ENCODE results near the gene ZBTB21.

Gene ZBTB21

DNA sequence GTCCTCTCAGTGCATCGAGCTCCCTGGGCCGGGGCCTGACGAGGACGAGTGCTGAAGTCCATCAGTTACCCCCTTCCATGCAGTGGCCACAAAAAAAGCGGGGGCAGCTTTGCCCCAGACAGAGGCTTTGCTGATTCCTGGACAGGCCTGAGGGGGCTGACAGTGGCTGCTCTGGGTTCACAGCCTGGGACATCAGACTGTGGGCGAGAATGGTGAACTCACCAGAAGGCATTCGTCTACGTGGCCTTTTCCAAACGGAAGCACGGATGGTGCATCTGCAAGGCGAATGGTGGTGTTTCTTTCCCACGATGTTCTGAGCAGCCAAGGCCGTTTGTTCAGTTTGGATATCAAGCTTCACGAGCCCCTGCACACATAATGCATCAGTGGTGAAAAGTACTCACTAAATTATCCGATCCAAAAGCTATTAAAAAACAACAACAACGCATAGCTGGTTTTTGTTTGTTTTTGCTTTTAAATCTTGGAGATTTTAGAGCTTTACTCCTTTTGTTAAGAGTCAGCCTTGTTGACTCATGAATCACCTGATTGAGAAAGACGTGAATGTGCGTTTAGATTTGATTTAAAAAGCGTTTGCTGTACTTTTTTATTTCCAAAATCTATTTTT, 6.3 kb upstream of the ZBTB21 start:
- no peak for ATAC-seq
- TF ChIP-seq BACH2 (CRISPR knock-in tag; IDR thresholded peaks at IDR 0.05; ENCODE audit: borderline replicate concordance) (no peak), GLIS3 (CRISPR knock-in tag; IDR thresholded peaks at IDR 0.05) (no peak), TCF4 (CRISPR knock-in tag; IDR thresholded peaks at IDR 0.05; ENCODE audit: borderline replicate concordance) (no peak), ZNF70 (CRISPR knock-in tag; IDR thresholded peaks at IDR 0.05) (no peak), ESRRG (CRISPR knock-in tag; IDR thresholded peaks at IDR 0.05) (no peak), TOX (CRISPR knock-in tag; IDR thresholded peaks at IDR 0.05; ENCODE audit: borderline replicate concordance) (no peak), OSR1 (CRISPR knock-in tag; IDR thresholded peaks at IDR 0.05) (no peak), ISL1 (CRISPR knock-in tag; IDR thresholded peaks at IDR 0.05) (no peak), SNAI2 (CRISPR knock-in tag; IDR thresholded peaks at IDR 0.05) (no peak), RARB (CRISPR knock-in tag; IDR thresholded peaks at IDR 0.05) (no peak), PPARA (CRISPR knock-in tag; IDR thresholded peaks at IDR 0.05; ENCODE audit: borderline replicate concordance) (no peak), ZNF565 (CRISPR knock-in tag; conservative IDR thresholded peaks at IDR 0.05; ENCODE audit: low read depth) (no peak), ZNF8 (CRISPR knock-in tag; IDR thresholded peaks at IDR 0.05) (no peak)
- TF ChIP-seq, protein P1, sequence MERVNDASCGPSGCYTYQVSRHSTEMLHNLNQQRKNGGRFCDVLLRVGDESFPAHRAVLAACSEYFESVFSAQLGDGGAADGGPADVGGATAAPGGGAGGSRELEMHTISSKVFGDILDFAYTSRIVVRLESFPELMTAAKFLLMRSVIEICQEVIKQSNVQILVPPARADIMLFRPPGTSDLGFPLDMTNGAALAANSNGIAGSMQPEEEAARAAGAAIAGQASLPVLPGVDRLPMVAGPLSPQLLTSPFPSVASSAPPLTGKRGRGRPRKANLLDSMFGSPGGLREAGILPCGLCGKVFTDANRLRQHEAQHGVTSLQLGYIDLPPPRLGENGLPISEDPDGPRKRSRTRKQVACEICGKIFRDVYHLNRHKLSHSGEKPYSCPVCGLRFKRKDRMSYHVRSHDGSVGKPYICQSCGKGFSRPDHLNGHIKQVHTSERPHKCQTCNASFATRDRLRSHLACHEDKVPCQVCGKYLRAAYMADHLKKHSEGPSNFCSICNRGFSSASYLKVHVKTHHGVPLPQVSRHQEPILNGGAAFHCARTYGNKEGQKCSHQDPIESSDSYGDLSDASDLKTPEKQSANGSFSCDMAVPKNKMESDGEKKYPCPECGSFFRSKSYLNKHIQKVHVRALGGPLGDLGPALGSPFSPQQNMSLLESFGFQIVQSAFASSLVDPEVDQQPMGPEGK (CRISPR knock-in tag; IDR thresholded peaks at IDR 0.05; ENCODE audit: borderline replicate concordance) = no peak
- TF ChIP-seq, protein P2, sequence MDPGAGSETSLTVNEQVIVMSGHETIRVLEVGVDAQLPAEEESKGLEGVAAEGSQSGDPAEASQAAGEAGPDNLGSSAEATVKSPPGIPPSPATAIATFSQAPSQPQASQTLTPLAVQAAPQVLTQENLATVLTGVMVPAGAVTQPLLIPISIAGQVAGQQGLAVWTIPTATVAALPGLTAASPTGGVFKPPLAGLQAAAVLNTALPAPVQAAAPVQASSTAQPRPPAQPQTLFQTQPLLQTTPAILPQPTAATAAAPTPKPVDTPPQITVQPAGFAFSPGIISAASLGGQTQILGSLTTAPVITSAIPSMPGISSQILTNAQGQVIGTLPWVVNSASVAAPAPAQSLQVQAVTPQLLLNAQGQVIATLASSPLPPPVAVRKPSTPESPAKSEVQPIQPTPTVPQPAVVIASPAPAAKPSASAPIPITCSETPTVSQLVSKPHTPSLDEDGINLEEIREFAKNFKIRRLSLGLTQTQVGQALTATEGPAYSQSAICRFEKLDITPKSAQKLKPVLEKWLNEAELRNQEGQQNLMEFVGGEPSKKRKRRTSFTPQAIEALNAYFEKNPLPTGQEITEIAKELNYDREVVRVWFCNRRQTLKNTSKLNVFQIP (CRISPR knock-in tag; IDR thresholded peaks at IDR 0.05; ENCODE audit: borderline replicate concordance, low read depth) = no peak
- TF ChIP-seq, protein P3, sequence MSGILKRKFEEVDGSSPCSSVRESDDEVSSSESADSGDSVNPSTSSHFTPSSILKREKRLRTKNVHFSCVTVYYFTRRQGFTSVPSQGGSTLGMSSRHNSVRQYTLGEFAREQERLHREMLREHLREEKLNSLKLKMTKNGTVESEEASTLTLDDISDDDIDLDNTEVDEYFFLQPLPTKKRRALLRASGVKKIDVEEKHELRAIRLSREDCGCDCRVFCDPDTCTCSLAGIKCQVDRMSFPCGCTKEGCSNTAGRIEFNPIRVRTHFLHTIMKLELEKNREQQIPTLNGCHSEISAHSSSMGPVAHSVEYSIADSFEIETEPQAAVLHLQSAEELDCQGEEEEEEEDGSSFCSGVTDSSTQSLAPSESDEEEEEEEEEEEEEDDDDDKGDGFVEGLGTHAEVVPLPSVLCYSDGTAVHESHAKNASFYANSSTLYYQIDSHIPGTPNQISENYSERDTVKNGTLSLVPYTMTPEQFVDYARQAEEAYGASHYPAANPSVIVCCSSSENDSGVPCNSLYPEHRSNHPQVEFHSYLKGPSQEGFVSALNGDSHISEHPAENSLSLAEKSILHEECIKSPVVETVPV (CRISPR knock-in tag; IDR thresholded peaks at IDR 0.05) = no peak
- TF ChIP-seq, protein P4, sequence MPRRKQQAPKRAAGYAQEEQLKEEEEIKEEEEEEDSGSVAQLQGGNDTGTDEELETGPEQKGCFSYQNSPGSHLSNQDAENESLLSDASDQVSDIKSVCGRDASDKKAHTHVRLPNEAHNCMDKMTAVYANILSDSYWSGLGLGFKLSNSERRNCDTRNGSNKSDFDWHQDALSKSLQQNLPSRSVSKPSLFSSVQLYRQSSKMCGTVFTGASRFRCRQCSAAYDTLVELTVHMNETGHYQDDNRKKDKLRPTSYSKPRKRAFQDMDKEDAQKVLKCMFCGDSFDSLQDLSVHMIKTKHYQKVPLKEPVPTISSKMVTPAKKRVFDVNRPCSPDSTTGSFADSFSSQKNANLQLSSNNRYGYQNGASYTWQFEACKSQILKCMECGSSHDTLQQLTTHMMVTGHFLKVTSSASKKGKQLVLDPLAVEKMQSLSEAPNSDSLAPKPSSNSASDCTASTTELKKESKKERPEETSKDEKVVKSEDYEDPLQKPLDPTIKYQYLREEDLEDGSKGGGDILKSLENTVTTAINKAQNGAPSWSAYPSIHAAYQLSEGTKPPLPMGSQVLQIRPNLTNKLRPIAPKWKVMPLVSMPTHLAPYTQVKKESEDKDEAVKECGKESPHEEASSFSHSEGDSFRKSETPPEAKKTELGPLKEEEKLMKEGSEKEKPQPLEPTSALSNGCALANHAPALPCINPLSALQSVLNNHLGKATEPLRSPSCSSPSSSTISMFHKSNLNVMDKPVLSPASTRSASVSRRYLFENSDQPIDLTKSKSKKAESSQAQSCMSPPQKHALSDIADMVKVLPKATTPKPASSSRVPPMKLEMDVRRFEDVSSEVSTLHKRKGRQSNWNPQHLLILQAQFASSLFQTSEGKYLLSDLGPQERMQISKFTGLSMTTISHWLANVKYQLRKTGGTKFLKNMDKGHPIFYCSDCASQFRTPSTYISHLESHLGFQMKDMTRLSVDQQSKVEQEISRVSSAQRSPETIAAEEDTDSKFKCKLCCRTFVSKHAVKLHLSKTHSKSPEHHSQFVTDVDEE (CRISPR knock-in tag; IDR thresholded peaks at IDR 0.05) = no peak

DNA sequence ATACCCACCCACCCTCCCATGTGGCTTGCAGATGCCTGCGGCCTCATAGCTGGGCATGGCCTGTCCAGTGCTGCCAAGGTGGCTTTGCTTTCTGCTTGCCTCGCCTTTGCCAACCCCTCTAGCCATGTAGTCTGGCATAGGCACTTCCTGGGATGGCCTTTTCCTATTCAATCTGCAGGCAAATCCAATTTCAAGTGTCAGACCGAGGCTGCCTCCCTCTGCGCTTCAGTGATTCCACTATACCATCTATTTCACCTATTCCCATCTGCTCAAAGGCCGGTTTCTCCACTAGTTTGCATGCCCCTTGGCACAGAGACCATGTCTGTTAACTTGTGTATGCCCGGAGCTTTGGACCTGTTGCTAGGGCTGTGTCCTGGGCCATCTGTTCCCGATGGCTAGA, 3.8 kb upstream of the ZBTB21 start:
- ATAC-seq = no peak
- TF ChIP-seq, protein P2 (CRISPR knock-in tag; IDR thresholded peaks at IDR 0.05; ENCODE audit: borderline replicate concordance, low read depth) = no peak
- TF ChIP-seq ZFP30 (CRISPR knock-in tag; IDR thresholded peaks at IDR 0.05) (no peak), ESRRG (CRISPR knock-in tag; IDR thresholded peaks at IDR 0.05) (no peak), RARB (CRISPR knock-in tag; IDR thresholded peaks at IDR 0.05) (no peak), SNAI2 (CRISPR knock-in tag; IDR thresholded peaks at IDR 0.05) (no peak), TCF4 (CRISPR knock-in tag; IDR thresholded peaks at IDR 0.05; ENCODE audit: borderline replicate concordance) (no peak), BACH2 (CRISPR knock-in tag; IDR thresholded peaks at IDR 0.05; ENCODE audit: borderline replicate concordance) (no peak), ZC3H10 (CRISPR knock-in tag; IDR thresholded peaks at IDR 0.05) (no peak), GLIS3 (CRISPR knock-in tag; IDR thresholded peaks at IDR 0.05) (no peak), ZNF70 (CRISPR knock-in tag; IDR thresholded peaks at IDR 0.05) (no peak), ARNTL (CRISPR knock-in tag; IDR thresholded peaks at IDR 0.05; ENCODE audit: borderline replicate concordance, low read depth) (no peak), ISL1 (CRISPR knock-in tag; IDR thresholded peaks at IDR 0.05) (no peak), PPARA (CRISPR knock-in tag; IDR thresholded peaks at IDR 0.05; ENCODE audit: borderline replicate concordance) (no peak), ZNF8 (CRISPR knock-in tag; IDR thresholded peaks at IDR 0.05) (no peak)
- TF ChIP-seq, protein P5, sequence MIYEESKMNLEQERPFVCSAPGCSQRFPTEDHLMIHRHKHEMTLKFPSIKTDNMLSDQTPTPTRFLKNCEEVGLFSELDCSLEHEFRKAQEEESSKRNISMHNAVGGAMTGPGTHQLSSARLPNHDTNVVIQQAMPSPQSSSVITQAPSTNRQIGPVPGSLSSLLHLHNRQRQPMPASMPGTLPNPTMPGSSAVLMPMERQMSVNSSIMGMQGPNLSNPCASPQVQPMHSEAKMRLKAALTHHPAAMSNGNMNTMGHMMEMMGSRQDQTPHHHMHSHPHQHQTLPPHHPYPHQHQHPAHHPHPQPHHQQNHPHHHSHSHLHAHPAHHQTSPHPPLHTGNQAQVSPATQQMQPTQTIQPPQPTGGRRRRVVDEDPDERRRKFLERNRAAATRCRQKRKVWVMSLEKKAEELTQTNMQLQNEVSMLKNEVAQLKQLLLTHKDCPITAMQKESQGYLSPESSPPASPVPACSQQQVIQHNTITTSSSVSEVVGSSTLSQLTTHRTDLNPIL (CRISPR knock-in tag; IDR thresholded peaks at IDR 0.05; ENCODE audit: low read depth) = no peak
- TF ChIP-seq, protein P4 (CRISPR knock-in tag; IDR thresholded peaks at IDR 0.05) = no peak
- TF ChIP-seq, protein P1 (CRISPR knock-in tag; IDR thresholded peaks at IDR 0.05; ENCODE audit: borderline replicate concordance) = no peak
